ENCODE measurements around the gene PRXL2A.

DNA sequence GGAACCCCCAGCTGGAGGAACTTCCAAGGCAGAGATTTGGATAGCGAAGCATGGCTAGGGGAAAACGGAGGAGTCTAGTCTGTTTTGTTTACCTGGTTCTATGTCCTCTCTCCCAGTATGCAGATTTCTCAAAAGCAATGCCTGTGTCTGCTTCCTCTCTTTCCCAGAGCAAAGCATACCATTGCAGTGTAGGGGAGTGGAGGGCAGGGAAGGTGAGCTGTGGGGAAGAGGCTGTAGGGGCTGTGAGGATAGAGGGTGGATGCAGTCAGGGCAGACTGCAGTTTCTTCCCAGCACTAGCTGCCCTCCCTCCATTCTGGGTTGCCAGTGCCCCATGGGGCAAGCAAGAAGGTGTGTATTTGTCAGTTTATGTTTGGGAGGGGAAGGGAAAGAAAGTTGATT is 28.9 kb downstream of the PRXL2A start:
- no peak for TF ChIP-seq BACH2 (CRISPR knock-in tag; IDR thresholded peaks at IDR 0.05; ENCODE audit: borderline replicate concordance)
- TF ChIP-seq, protein P1, sequence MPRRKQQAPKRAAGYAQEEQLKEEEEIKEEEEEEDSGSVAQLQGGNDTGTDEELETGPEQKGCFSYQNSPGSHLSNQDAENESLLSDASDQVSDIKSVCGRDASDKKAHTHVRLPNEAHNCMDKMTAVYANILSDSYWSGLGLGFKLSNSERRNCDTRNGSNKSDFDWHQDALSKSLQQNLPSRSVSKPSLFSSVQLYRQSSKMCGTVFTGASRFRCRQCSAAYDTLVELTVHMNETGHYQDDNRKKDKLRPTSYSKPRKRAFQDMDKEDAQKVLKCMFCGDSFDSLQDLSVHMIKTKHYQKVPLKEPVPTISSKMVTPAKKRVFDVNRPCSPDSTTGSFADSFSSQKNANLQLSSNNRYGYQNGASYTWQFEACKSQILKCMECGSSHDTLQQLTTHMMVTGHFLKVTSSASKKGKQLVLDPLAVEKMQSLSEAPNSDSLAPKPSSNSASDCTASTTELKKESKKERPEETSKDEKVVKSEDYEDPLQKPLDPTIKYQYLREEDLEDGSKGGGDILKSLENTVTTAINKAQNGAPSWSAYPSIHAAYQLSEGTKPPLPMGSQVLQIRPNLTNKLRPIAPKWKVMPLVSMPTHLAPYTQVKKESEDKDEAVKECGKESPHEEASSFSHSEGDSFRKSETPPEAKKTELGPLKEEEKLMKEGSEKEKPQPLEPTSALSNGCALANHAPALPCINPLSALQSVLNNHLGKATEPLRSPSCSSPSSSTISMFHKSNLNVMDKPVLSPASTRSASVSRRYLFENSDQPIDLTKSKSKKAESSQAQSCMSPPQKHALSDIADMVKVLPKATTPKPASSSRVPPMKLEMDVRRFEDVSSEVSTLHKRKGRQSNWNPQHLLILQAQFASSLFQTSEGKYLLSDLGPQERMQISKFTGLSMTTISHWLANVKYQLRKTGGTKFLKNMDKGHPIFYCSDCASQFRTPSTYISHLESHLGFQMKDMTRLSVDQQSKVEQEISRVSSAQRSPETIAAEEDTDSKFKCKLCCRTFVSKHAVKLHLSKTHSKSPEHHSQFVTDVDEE (CRISPR knock-in tag; IDR thresholded peaks at IDR 0.05), result no peak
- no peak for TF ChIP-seq ZNF8 (CRISPR knock-in tag; IDR thresholded peaks at IDR 0.05)
- no peak for TF ChIP-seq ZFP3 (CRISPR knock-in tag; IDR thresholded peaks at IDR 0.05)
- no peak for TF ChIP-seq TCF4 (CRISPR knock-in tag; IDR thresholded peaks at IDR 0.05; ENCODE audit: borderline replicate concordance)
- no peak for TF ChIP-seq ESRRG (CRISPR knock-in tag; IDR thresholded peaks at IDR 0.05)
- no peak for TF ChIP-seq ZC3H10 (CRISPR knock-in tag; IDR thresholded peaks at IDR 0.05)
- TF ChIP-seq ZNF565 (CRISPR knock-in tag; conservative IDR thresholded peaks at IDR 0.05; ENCODE audit: low read depth), result no peak
- TF ChIP-seq PPARA (CRISPR knock-in tag; IDR thresholded peaks at IDR 0.05; ENCODE audit: borderline replicate concordance), result no peak
- no peak for TF ChIP-seq RARB (CRISPR knock-in tag; IDR thresholded peaks at IDR 0.05)
- TF ChIP-seq, protein P2, sequence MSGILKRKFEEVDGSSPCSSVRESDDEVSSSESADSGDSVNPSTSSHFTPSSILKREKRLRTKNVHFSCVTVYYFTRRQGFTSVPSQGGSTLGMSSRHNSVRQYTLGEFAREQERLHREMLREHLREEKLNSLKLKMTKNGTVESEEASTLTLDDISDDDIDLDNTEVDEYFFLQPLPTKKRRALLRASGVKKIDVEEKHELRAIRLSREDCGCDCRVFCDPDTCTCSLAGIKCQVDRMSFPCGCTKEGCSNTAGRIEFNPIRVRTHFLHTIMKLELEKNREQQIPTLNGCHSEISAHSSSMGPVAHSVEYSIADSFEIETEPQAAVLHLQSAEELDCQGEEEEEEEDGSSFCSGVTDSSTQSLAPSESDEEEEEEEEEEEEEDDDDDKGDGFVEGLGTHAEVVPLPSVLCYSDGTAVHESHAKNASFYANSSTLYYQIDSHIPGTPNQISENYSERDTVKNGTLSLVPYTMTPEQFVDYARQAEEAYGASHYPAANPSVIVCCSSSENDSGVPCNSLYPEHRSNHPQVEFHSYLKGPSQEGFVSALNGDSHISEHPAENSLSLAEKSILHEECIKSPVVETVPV (CRISPR knock-in tag; IDR thresholded peaks at IDR 0.05), result no peak
- TF ChIP-seq CSDC2 (CRISPR knock-in tag; IDR thresholded peaks at IDR 0.05), result no peak
